SK-N-MC (cell line): ENCODE measurements around the gene PEX11G.

Experiments
- EZH2 ChIP-seq: fragments of 200-600 bp; sonication (generic); IDR thresholded peaks from one replicate; pipeline ENCODE4 v1.6.1; 2017; ENCODE audit warnings: antibody characterized with exemption
- FOXP2 ChIP-seq: optimal IDR thresholded peaks from 2 replicates; pipeline ENCODE3; 2011; ENCODE audit warnings: mild to moderate bottlenecking, moderate library complexity; ENCODE audit not compliant: insufficient read depth; ENCODE audit errors: extremely low read length, control extremely low read depth
- POLR2AphosphoS5 ChIP-seq: IDR thresholded peaks from 2 replicates; pipeline ENCODE4 v1.6.1; 2012; ENCODE audit warnings: mild to moderate bottlenecking, low read depth, low read length, borderline replicate concordance

GRCh38 chr19:7460562-7460966 is 28.3 kb downstream of the PEX11G start:
- TF ChIP-seq EZH2, result no peak
- no peak for TF ChIP-seq FOXP2
- no peak for TF ChIP-seq POLR2AphosphoS5
